ENCODE results near the gene PRKCE.

PRKCE gene

DNA sequence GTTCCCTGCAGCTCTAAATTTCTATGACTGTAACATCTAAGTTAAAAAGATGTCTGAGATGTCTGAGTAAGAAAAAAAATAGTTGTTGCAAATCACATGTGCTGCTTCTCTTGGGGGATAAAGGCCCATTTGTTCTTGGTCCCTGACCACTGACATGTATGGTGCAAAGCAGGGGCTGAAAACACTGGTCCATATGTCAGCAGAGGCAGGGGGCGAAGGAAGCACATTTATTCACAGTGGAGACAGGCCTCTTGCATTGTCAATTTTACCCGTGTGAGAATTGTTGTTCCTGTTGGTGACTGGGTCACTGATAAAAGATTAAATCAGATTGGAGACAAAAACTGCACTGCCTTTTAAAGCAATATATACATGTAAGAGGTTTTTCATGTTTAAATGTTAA lies 38.8 kb downstream of the PRKCE start:
- TF ChIP-seq CTCF (IDR thresholded peaks at IDR 0.05; ENCODE audit: extremely low read depth, missing control alignments): no peak

DNA sequence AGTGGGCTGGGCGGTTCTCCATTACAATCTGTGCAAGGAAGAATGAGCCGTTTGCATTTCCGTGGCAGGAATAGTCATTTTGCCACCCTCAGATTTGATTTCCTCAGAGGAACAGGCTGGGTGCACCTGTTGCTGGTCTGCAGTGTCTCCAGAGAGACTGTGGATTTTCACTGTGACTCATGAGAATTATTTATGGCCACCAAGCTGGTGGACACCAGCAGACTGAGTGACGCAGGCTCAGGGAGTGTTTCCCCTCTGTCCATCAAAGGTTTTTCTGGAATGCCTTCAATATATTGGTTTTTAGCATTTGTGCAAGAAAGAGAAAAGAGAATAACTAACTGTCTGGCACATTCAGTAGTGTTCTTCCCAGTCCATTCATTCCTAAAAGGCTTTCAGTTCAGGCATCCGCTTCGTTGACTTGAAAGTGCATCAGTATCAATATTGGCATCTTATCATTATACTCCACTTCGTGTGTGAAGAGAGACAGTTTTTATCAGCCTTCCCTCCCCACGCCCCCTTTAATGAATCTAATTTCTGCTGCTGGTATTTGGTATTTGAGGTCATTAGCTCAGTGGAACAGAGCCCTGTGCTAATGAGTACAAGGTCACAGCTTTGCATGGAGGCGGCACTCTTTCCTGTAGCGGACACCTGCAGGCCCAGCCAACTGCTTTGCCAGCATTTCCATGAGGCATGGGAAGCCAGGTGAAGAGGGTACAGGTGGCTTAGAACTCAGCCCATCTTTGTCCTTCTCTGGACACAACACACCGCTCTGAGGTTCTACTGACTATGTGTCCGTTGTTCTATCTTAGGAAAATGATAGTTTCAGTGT lies 39.9 kb downstream of the PRKCE start:
- no peak for TF ChIP-seq CTCF (IDR thresholded peaks at IDR 0.05; ENCODE audit: extremely low read depth, missing control alignments)
- peak; percentile 41 for DNase-seq (ENCODE audit: low spot score)

More for the DNA sequence above, 38.8 kb downstream of the PRKCE start:
- peak; percentile 17 for DNase-seq (ENCODE audit: low spot score)

GRCh38 chr2:45692566-45692965 lies 41.1 kb downstream of the PRKCE start:
- DNase-seq (ENCODE audit: low spot score): no peak
- no peak for TF ChIP-seq CTCF (IDR thresholded peaks at IDR 0.05; ENCODE audit: extremely low read depth, missing control alignments)

GRCh38 chr2:45695480-45696007 lies 44.1 kb downstream of the PRKCE start:
- DNase-seq (ENCODE audit: low spot score): peak; percentile 50

GRCh38 chr2:45696708-45697107 lies 45.2 kb downstream of the PRKCE start:
- no peak for DNase-seq (ENCODE audit: low spot score)
- no peak for TF ChIP-seq CTCF (IDR thresholded peaks at IDR 0.05; ENCODE audit: extremely low read depth, missing control alignments)

DNA sequence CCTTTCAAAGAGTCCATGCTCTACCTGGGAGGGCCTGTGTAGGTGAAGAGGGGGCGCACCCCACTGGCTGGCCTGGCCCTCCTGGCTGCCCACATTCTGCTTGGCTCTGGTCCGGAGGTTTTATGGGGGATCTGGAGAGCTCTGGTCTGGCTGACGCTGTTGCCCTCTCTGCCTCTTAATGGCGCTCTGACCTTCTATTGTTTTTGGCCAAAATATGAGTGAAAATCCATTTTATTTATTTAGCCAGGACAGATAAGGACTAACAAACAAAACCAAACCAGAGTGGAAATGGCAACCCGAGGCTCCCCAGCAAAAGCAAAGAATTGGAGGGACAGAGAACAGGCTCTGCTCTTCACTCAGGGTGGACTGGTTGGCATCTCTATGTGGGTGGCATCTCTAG lies 45.7 kb downstream of the PRKCE start:
- DNase-seq (ENCODE audit: low spot score): no peak
- TF ChIP-seq CTCF (IDR thresholded peaks at IDR 0.05; ENCODE audit: extremely low read depth, missing control alignments): no peak

DNA sequence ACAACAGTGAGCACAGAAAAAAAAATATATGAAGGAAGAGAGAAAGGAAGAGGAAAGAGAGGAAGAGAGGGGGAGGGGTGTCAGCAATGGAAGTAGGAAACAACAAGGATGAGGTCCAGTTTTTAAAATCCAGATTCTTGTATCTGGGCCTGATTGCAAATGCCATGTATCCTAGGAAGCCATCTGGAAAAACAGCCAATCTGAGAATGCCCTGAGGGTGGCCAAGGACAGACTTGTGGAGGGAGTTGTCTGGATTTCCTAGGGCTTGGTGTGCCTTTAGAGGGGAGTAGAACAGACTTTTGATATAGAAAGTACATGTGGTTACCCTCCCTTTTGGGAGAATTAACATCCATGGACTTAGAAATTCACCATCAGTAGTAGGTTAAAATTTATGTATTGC lies 47.1 kb downstream of the PRKCE start:
- no peak for TF ChIP-seq CTCF (IDR thresholded peaks at IDR 0.05; ENCODE audit: extremely low read depth, missing control alignments)
- no peak for DNase-seq (ENCODE audit: low spot score)

All from GM20000 (cell line).